ENCODE measurements around the gene FAM118A.

The FAM118A gene

DNA sequence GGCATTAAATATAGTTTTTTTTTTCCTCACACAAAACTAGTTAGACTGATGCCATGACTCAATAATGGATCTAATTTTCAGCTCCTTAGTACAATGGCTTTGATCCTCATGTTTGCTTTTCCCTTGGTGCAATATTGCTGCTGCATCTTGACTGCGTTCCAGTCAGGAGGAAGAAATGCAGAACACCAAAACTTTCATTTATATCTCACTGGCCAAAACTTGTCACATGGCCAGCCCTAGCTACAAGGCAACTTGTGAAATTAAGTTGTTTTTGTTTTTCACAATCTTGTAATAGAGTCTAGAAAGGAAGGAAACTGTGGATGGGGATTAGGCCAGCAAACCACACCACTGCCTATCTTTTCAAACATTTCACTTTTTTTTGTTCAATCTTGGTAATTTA is 67.0 kb downstream of the FAM118A start:
- no peak for DNase-seq (ENCODE audit: low spot score)

DNA sequence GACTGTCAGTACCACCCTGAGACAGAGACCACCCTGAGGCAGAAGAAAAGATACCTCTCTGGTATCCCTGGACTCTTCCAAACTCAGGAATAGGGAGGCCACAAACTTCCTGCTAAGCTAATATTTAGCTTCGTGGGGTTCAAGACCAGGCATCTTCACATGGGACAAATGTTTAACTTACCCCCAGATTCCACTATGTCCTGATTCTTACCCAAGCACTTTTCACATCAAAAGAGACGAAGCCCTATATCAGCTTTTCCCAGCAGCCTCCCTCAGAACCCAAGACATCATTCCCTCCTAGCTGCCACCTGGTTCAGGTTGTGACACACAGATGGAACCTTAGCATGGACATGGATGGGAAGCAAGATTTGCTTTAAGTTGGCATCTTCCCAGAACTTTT is 71.6 kb downstream of the FAM118A start:
- DNase-seq (ENCODE audit: low spot score) = no peak

DNA sequence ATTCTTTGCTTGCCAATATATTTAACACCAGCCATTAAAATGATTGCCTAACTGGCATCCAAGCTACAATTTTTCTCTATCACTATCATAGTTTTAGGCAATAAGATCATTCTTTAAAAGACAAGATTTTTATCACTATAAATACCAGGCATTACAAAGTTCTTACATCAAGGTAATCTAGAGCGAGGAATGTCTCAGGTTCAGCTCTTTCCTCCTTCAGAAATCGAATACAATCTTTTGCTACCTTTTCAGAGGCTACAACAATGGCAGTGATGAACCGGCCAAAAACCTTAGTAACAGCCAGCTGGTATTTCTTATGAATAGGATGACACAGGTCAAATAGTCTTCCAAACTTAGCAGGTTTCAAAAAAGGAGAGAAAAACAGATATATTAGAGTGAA is 79.8 kb downstream of the FAM118A start:
- DNase-seq (ENCODE audit: low spot score) = no peak

All from hepatic stellate cell (primary cell).